GM18499 (cell line): ENCODE data around the gene HDAC4.

Experiments used
- ATAC-seq: cut with Tn5 transposase; IDR thresholded peaks from one replicate; pipeline ENCODE4 v1.9.1; 2021; ENCODE audit warnings: moderate number of reproducible peaks; ENCODE audit not compliant: insufficient read depth, unreplicated experiment

Gene HDAC4

GRCh38 chr2:239110595-239111048, 290.2 kb downstream of the HDAC4 start:
- no peak for ATAC-seq

- no peak for ATAC-seq
Measured at GRCh38 chr2:239109928-239110545, 290.8 kb downstream of the HDAC4 start.

GRCh38 chr2:239109041-239109927, 291.5 kb downstream of the HDAC4 start:
- no peak for ATAC-seq

- no peak for ATAC-seq
Measured at GRCh38 chr2:239108459-239108858, 292.4 kb downstream of the HDAC4 start.

- ATAC-seq, result no peak
Measured at GRCh38 chr2:239107936-239108335, 292.9 kb downstream of the HDAC4 start.

- no peak for ATAC-seq
Measured at GRCh38 chr2:239106966-239107365, 293.9 kb downstream of the HDAC4 start.

GRCh38 chr2:239106314-239106908, 294.4 kb downstream of the HDAC4 start:
- ATAC-seq, result no peak

GRCh38 chr2:239105234-239105633, 295.6 kb downstream of the HDAC4 start:
- no peak for ATAC-seq

- ATAC-seq, result no peak
Measured at GRCh38 chr2:239104800-239105199, 296.0 kb downstream of the HDAC4 start.

GRCh38 chr2:239103125-239104098, 297.4 kb downstream of the HDAC4 start:
- no peak for ATAC-seq

DNA sequence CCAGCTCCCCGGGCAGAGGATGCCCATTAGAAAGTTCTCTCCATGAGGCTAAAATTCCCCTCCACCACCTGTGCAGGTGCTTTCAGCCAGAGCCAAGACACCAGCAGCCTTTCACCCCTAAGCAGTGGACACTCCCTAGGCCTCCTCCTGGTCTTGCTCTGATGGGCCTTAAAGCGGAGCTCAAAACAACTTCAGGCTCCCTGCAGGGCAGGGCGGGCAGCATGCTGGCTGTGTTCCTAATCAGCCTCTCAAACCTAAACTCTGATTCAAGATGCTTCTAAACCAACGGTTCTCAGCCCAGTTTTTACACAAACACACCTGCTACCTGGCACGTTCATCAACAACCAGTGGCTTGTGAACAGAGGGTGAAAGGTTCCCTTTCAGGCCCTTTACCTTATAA, 298.6 kb downstream of the HDAC4 start:
- ATAC-seq, result no peak

DNA sequence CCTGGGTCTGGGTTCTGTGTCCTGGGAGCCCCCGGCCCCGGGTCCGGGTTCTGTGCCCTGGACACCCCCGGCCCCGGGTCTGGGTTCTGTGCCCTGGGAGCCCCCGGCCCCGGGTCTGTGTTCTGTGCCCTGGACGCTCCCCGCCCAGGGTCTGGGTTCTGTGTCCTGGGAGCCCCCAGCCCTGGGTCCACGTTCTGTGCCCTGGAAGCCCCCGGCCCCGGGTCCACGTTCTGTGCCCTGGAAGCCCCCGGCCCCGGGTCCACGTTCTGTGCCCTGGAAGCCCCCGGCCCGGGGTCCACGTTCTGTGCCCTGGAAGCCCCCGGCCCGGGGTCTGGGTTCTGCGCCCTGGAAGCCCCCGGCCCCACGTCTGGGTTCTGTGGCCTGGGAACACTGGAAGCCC, 299.0 kb downstream of the HDAC4 start:
- no peak for ATAC-seq

- no peak for ATAC-seq
Measured at GRCh38 chr2:239101071-239101470, 299.7 kb downstream of the HDAC4 start.

DNA sequence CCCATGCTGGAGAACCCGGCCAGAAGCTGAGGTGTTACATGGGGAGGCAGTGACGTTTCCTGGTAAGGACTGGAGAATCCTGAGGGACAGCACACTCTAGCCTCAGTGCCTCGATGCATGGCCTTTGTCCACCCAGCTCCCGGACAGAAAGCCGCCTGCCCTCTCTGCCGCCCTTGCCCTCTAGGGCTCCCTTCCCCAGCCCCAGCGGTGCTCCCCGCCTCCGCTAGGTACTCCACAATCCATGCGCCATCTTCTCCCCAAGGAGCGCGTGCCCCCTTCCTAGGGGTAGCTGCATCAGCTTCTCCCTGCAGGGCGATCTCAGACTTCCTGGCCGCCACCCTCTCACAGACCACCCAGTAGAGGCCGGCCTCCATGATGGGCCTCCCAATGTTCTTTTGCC, 301.3 kb downstream of the HDAC4 start:
- no peak for ATAC-seq

- no peak for ATAC-seq
Measured at GRCh38 chr2:239098288-239098970, 302.4 kb downstream of the HDAC4 start.

DNA sequence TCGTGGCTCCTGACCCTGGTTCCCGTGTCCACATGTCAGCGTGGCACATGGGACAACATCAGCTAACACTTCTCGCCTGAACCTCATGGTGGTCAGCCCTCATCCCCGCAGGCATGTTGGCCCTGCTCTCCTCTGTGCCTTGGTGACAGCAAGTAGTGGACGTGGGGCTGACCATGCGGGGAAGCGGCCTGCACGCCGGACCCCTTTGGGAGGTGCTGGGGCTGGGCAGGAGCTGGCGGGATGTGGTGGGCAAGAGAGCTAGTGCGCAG, 303.5 kb downstream of the HDAC4 start:
- ATAC-seq, result no peak

GRCh38 chr2:239096676-239097427, 304.0 kb downstream of the HDAC4 start:
- ATAC-seq, result no peak

DNA sequence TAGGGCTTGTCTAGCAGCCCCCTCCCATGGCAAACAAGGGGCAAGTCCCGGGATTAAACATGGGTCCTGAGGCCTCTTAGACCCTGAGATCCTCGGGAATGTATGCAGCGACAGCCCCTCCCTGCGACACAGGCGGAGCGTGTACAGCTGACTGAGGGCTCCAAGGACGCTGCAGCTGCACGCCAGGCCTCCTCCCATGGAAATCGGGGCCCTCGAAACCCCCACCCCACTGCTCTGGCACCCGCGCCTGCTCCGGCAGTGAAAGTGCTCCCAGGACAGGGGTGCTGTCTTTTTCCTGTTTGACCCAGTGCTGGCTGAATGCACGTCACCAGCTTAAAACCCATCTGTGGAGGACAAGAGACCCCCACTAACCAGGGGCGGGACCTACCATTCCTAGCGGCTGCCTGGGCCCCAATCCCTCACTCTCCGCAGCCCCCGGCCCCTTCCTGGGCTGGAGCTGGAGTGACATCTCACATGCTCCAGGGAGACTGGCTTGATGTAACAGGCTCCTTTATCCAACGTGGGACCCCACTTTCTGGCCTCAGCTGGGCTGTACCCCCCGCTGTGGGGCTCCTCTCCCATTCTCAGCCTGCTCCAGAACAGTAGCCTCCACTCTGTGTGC, 305.2 kb downstream of the HDAC4 start:
- ATAC-seq, result no peak

GRCh38 chr2:239094867-239095266, 306.0 kb downstream of the HDAC4 start:
- ATAC-seq, result no peak
